Brain pericyte (primary cell): ENCODE measurements around the gene SLIT3.
"Not testable (repeated sequence)": the region's sequence is repeated elsewhere in the genome, so short reads cannot be mapped to it uniquely, and the experiment has no call there.

ENCODE experiments used
- DNase-seq: peaks from one replicate; pipeline ENCODE4 v3.0.0-alpha.2; 2012; ENCODE audit warnings: low read depth, low spot score

Gene SLIT3

DNA sequence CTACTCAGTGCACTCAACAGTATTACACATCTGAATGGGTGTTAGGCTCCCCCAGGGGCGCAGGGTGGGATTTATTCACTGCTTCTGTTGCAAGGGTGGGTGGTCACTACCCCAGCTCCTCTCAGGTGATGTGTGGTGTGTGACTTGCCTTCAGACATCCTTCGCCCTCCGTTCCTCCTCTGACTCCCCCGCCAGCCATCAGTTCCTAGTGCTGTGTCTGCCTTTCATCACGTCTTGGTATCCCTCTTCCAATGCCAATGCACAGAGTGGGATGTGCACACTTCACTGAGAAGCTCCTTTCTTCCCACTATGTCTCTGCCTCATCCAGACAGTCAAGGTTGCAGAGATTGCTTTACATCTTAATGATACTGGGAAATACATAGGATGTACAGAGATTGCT, 79.4 kb downstream of the SLIT3 start:
- no peak for DNase-seq

DNA sequence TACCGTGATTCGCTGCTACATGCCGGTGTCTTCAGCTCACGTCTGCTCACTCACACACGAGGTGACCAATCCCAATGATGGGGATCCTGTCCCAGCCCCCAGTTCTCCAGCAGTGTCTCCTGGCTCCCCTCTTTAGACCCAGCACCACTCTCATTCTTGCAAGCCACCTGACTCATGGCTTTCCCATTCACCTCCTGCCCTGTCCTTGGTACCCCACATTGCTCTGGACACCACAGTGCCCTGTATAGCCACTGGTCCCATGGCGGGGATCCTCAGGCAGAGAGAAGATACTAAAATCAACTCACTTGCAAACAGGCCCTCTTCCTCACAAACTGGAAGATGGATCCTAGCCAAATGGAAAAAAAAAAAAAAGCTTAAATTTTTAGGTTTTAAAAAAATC, 81.0 kb downstream of the SLIT3 start:
- no peak for DNase-seq

DNA sequence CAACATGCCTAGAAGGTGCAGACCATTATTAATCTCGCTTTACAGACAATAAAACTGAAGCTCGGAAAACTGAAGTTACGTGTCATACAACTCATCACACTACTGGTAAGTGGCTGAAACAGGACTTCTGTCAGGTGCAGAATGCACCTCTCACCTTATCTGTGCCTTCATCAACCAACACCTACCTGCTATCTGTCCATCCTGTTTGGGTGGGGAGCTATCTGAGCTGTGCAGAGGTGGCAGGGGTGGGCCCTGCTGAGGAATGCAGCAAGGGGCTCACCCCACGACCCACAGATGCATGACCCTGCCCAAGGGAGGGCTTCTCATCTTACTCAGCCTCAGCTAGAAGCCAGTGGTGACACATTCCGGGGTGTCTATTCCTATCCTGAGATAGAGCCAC, 81.6 kb downstream of the SLIT3 start:
- no peak for DNase-seq

DNA sequence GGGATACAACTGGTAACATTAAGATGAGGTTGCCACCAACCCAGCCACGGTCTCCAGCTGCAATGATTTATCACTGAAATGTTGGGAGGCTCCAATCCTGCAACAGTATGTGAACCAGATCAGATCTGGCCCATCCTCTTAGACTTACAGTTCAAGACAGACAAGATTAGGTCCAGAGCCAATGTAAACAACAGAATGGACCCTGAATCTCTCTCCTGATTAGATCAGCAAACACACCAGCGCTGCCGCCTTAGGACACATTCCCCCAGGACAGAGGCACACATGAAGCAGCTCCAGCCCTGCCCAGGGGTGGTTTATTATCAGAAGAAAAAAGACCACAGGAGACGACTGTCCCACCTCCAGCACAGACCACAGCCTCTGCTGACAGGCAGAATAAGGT, 82.1 kb downstream of the SLIT3 start:
- DNase-seq, result no peak

DNA sequence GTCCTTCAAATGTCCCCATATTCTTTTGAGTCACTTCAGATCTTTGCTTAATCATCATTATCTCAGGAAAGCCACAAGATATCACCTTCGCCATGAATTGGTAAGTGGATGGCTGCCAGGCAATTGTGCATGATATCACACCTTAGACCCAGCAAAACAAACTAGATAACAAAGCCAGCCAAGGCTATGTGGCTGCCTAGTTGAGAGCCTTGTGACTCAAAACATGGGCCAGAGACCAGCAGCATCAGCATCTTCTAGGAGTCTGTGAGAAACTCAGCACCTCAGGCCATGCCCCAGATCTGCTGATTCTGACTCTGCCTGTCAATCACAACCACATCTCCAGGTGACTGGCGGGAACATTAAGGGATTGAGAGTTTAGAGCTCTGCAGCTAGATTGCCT, 82.8 kb downstream of the SLIT3 start:
- no peak for DNase-seq

DNA sequence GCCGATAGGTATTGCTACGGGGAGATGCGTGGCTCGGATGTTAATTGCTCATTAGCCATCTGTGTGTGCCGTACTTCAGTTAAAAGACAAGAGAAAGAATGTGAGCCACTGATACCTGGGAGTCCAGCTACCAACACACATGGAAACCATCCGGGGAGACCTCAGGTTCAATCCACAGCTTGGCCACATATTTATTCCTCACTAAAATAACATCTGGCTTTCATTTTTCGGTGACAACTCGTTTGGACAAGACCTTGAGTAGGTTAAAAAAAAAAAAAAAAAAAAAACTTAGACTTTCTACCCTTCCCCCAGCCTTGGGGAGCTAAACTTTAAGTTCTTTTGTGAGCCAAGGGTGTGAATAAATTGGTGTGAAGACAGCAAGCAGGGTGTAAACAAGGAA, 84.1 kb downstream of the SLIT3 start:
- DNase-seq, result no peak

DNA sequence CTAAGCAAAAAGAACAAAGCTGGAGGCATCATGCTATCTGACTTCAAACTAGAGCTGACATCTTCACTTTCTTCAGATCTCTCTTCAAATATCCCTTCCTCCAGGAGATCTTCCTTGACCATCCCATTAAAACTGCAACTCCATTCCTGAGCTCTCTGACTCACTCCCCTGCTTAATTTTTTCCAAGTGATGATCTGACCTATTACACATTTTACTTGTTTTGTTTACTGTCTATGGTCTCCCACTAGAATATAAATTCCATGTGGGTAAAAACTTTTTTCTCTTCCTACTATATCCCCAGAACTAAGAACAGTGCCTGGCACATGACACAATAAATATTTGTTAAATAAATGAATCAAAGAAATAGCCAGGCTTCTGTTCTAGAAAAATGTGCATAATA, 87.5 kb downstream of the SLIT3 start:
- DNase-seq, result no peak

DNA sequence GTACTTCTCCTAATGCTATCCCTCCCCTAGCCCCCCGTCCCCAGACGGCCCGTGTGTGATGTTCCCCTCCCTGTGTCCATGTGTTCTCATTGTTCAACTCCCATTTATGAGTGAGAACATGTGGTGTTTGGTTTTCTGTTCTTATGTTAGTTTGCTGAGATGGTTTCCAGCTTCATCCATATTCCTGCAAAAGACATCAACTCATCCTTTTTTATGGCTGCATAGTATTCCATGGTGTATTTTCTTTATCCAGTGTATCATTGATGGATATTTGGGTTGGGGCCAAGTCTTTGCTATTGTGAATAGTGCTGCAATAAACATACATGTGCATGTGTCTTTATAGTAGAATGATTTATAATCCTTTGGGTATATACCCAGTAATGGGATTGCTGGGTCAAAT, 89.2 kb downstream of the SLIT3 start:
- DNase-seq, result not testable (repeated sequence)

DNA sequence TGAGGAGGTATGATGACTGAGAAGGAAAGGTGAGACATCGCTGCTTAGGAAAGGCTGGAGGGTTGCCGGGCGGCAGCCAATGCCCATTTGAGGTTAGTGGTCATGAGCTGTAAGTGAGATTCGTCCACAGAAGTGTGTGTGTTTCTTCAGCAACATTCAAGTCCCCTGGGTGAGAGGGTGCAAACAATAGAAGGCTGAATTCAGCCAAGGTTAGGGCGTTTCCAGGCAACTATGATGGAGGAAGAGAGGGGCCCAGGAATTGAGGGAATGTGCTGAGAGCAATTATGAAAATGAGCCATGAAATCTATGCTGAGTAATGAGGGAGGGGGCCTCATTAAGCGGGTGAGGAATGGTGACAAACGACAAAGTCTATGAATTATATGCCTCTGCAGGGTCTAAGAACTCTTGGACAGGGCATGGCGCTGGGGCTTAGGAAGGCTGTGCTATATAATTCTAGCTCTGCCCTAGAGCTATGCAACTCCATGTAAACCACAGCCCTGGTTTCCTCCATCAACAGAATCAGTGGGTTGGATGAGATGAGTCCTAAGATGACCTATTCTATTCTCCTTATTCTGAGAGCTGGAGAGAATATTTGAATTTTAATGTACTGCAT, 96.0 kb downstream of the SLIT3 start:
- no peak for DNase-seq

DNA sequence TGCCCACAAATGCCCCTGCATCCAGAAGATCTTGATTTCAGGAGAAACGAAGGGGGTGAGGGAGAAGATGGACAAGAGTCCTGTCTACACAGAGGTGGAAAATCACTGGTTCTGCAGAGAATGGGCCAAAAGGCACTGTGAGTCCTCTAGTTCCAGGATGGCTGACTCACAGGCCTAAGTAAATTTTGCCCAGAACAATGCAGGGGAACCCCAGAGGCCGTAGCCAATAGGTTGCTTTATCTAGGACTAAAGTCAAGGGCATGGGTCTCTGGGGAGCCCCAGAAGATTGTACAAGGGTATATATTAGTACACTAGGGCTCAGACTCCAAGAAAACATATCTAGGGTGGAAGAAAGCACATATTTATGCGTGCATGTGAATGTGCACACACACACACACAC, 98.0 kb downstream of the SLIT3 start:
- no peak for DNase-seq

DNA sequence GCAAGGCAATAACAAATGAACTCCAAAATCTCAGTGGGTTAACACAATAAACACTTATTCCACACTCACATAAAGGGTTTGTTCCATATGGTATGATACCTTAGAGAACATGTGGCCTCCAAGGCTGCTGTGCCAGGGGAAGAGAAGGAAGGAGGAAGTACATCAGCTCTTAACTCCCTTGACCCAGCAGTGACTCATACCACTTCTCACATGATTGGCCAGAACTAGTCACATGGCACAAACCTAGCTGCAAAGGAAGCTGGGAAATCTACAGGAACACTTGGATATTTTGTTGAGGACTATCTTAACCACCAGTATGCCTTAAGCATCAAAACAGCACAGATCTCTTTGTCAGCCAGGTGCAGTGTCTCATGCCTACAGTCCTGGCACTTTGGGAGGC, 99.3 kb downstream of the SLIT3 start:
- no peak for DNase-seq

DNA sequence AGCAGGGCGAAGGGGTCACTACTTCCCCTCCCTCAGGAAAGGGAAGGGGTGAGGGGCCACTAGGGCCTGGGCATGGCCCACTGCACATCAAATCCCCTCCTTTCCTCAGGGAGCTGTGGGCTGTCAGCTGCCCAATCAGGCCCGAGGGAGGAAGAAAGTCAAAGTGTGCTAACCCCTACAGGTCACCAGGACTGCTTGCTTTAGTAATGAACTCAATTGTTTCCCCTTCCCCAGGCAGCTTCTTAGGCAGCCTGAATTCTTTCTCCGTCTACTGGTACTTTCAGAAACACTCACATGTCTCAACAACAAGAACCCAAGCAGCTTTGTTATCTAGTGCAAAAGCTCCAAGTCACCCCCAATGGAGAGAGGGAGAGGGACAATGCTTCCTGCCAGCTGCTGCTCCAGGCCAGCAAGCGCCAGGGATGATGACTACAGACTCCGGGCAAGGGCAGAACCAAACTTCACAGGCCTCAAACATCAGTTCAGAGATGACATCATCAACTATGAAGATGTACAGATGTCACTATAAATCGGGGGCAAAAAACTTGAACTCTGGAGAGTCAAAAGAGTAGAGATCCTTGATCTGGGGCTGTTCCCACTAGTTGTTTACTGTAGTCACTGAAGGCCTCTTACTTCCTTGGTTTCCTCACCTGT, 100.7 kb downstream of the SLIT3 start:
- DNase-seq, result no peak

DNA sequence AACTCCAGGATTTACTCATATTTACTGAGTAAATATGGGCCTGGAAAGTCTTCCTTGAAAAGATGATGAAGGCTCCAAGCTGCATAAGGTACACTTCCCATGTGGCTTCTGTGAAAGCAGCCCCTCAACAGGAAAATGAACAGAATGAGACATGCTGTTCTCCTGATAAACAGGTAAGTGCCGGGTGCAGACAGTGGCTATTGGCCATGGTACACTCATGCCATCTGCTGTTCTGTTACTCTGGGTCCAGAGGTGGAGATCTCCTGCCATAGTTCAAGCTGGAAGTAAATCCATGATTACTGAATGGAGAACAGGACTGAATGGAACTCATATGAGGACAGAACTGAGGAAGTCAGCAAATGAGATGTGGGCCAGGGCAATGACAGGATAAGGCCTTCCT, 103.6 kb downstream of the SLIT3 start:
- DNase-seq, result no peak

DNA sequence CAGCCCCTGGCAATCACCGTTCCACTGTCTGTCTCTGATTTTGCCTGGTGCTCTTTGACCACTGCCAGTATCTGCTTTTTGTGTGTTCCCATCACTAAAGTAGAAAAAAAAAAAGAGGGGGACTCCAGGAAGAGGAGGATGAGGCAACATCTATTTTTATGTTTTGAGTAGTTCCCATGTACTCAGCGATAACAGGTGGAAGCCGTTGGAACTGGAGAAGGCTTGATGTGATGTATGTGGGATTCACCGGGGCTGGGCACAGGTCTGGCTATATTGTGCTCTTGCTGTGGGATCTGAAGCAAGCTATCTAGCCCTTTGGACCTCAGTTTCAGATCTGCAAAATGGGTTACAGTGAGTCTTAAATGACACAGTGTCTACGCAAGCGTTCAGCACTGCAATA, 104.9 kb downstream of the SLIT3 start:
- no peak for DNase-seq

DNA sequence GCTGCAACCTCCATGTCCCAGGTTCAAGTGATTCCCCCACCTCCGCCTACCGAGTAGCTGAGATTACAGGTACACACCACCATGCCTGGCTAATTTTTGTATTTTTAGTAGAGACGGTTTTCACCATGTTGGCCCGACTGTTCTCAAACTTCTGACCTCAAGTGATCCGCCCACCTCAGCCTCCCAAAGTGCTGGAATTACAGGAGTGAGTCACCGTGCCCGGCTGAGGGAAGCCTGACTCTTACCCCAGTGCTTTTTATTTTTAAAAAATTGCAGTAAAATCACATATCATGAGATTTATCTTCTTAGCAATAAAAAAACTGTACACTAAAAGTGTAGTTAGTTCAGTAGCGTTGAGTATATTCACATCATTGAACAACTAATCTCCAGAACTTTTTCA, 105.3 kb downstream of the SLIT3 start:
- no peak for DNase-seq

DNA sequence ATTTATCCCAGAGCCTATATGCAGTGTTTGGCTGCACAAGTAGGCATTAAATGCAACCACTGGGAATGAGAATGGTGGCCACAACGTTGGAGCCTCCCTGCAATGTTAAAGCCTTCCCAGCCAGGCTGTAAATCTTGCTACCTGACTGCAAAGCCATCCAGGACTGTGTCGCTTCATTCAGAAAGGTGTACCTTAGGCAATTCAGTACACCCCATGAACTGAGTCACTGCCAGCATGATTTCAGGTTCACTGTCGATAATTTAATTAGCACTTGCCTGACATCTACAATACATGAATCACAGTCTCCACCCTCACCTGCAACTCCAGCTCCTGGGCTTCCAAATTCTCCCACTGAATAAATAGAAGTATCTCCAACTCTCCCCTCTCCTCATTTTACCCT, 108.4 kb downstream of the SLIT3 start:
- DNase-seq, result no peak

DNA sequence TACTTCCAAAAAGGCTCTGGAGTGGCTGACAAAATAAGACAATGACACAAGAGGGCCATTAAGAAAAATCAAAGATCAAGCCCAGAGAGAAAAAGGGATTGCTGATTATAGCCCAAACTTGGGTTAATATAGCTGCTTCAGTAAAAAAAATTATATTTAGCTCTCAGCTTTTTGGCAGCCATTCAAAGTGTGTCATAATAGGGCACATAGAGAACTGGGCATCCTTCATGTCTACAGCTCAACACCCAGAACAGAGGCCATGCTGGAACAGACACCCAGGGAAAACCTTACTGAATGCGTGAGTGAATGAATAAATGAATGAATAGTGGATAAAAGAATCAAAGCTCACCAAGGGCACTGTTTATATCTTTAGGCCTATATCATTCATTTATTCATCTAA, 110.1 kb downstream of the SLIT3 start:
- DNase-seq, result no peak

DNA sequence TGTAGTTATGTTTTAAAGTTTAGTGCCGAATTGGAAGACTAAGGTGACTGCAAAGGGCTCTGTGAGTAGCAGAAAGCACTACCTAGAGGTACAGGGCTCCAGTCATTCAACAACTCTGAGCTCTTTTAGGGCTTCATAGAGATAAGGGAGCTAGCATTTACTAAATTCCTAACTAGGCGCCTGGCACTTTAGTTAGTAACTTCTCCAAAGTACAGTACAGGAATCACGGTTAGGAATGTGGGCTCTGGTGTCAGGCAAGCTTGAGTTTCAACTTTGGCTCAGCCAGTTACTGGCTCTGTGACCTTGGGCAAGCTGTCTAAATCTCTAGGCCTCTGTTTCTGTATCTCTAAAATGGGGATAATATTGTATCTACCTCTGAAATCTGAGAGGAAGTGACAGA, 115.3 kb downstream of the SLIT3 start:
- DNase-seq, result no peak

DNA sequence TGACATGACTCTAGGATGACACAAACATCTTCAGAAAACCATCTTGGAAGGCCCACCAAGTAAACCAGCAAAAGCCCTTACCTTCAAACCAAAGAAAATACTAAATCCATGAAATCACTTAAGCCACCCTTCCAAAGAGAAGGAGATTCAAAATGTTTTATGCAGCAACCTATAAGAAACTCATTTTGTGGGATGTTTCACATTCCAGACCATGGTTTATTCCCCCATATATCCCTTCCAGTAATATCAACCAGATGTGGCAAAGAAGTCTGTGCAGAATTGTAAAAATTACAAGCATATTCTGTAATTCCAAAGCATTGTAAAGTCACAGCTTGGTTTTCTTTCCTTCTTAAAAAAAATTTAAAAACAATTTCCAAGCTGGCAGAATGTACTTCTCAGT, 117.4 kb downstream of the SLIT3 start:
- no peak for DNase-seq

DNA sequence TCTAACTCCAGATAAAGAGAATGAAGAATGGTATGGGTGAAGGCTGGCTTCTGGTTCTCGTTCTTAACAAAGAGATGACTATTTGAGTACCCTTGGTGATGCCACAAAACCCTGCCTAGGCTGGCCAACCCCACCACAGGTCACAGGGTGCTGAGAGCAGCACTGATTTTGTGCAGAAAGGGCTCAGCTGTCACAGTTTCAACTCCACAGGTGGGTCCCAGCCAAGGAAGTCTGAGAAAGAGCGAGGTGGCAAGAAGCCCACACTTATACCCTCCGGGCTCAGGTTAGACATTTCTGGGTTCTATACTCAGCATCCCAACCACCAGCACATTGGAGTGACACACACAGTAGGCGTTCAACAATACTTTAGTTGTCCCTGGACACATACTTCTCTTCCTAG, 118.1 kb downstream of the SLIT3 start:
- no peak for DNase-seq

DNA sequence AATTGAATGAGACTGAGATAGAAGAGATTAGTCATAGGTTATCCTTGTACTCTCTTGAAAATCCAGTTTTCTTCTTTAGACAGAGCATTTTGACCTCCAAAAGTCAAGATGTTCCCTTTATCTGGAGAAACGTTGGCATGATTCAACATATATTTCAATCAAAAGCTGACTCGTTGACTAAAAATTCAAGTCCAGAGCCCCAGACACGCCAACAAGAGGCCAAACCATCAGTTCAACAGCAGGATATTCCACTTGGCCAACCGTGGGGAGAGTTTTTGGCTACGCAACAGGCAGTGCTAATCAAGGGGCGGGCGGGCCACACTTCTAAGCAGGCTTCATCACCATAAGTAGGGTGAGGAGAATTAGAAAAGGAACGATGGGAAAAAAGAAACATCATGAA, 119.1 kb downstream of the SLIT3 start:
- DNase-seq, result no peak

DNA sequence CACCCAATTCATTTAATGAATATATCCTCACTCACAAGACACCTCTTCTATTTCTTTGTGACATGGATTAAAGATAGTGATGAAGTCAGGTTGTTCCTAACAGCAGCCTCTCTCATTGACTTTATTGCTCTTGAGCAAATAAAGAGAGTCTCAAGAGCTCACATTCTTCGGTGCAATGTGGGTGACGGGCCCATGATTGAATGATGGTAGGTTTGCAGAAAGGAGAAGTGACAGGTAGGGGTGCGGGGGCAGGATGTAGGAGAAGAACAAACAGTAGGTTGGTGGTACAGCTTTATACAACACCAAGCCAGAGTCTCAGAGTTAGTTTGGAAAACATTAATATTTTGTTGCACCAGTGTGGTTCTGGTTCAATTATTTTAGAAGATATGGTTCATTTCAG, 122.2 kb downstream of the SLIT3 start:
- no peak for DNase-seq

DNA sequence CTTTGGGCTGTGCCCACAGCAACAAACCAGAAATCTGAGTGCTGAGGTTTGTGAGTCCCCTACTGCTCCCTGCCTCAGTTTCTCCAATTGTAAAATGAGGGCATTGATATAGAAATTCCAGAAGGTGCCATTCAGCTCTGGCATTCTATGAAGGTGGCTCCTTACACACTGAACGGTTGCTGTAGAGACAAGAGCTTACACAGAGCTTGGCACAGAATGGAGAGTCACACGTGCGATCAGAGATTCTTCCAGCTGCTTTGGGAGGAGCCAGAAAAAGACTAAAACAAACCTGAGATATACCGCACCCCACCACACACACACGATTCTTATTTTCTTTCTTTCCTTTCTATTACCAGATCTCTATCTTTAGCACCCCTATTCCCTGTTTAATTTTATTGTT, 122.7 kb downstream of the SLIT3 start:
- no peak for DNase-seq
